ENCODE results near the gene PSME1. TPM values are rescaled to one million over a fixed set of nuclear protein-coding genes. Genes with fewer than 3 reads are reported as not detected.

The PSME1 gene
- polyA plus RNA-seq, 2 of the 4 experiments (the other 2 are of a cell fraction) = 83.6 to 124 TPM

- Histone ChIP-seq H3K4me3 (no peak overlapping the region; the same call in 2 of the 3 replicates), H3K4me1 (peaks cover 25% of the 10 kb centered on the region), H3K9me3 (no peaks in the 10 kb centered on the region), H3K4me2 (peak overlapping the region; percentile 92), H3K27ac (peak overlapping the region; percentile 86 to 91; a peak in 5 of 6 replicates)
- TF ChIP-seq EHMT2 (IDR thresholded peaks at IDR 0.05; ENCODE audit: low read depth) = no peak
- WGBS (ENCODE audit: missing lambda C conversion rate) = 87% methylated on average over 8 of the region's 8 CpGs
- DNase-seq (ENCODE audit: low read depth in 1 of 2, low spot score in 1 of 2) = no peak
- no peak for FAIRE-seq
- ATAC-seq = no peak
- CTCF ChIA-PET = interaction anchor here (0.8 to 7.0 kb wide), 14 partner anchors 8 to 126 kb away, joined by 3 to 168 read pairs (median 29); partner anchors contain the start of genes DCAF11, EMC9, NRL and PCK2
- POLR2A ChIA-PET = interaction anchor here (1.1 to 2.4 kb wide), 3 partner anchors 21 to 48 kb away, joined by 4 to 16 read pairs (median 13); partner anchors contain the start of genes DCAF11, EMC9, NRL and PSME1
These were observed 26.1 kb downstream of the PSME1 start for GRCh38 chr14:24162093-24162492.

GRCh38 chr14:24164518-24164991, 28.6 kb downstream of the PSME1 start:
- CTCF ChIA-PET = interaction anchor here (0.7 to 7.0 kb wide), 7 partner anchors 8 to 132 kb away, joined by 3 to 168 read pairs (median 4); partner anchors contain the start of genes EMC9, IPO4, MDP1 and PSME2
- TF ChIP-seq EHF (CRISPR knock-in tag; IDR thresholded peaks at IDR 0.05) (no peak), BHLHE40 (IDR thresholded peaks at IDR 0.05; ENCODE audit: low read depth, low read length) (no peak), MYC (IDR thresholded peaks at IDR 0.05; ENCODE audit: borderline replicate concordance, low read length) (no peak), RCOR1 (IDR thresholded peaks at IDR 0.05; ENCODE audit: low read depth, low read length) (no peak), USF2 (IDR thresholded peaks at IDR 0.05) (no peak), ZFP36 (IDR thresholded peaks at IDR 0.05; ENCODE audit: borderline replicate concordance, partially characterized antibody) (no peak)
- FAIRE-seq = no peak
- H3K9me3 ChIP-seq = no peaks in the 10 kb centered on the region
- no peak for ATAC-seq
- no peak overlapping the region for H3K4me2 ChIP-seq
- H3K4me3 ChIP-seq = no peak overlapping the region
- POLR2A ChIA-PET = interaction anchor here (0.6 kb wide), 1 partner anchor 158 kb away, joined by 5 read pairs; no protein-coding TSS in a partner anchor
- no peak for DNase-seq (ENCODE audit: low read depth in 1 of 2, low spot score in 1 of 2)
- WGBS (ENCODE audit: missing lambda C conversion rate) = 92% methylated on average over 6 of the region's 14 CpGs
- H3K27ac ChIP-seq = no peak overlapping the region
- peaks cover 25% of the 10 kb centered on the region for H3K4me1 ChIP-seq

GRCh38 chr14:24165785-24166184, 29.8 kb downstream of the PSME1 start:
- 88% methylated on average over 5 of the region's 5 CpGs for WGBS (ENCODE audit: missing lambda C conversion rate)
- Histone ChIP-seq H3K4me1 (peaks cover 14% of the 10 kb centered on the region), H3K4me2 (no peak overlapping the region), H3K4me3 (no peak overlapping the region), H3K9me3 (no peaks in the 10 kb centered on the region), H3K27ac (no peak overlapping the region)
- no peak for DNase-seq (ENCODE audit: low read depth in 1 of 2, low spot score in 1 of 2)
- ChIA-PET POLR2A (no interaction called here), CTCF (interaction anchor here (0.8 to 7.0 kb wide), 3 partner anchors 19 to 56 kb away, joined by 3 to 168 read pairs (median 6); partner anchors contain the start of genes EMC9, MDP1, PSME2 and RNF31)
- TF ChIP-seq EP300 (IDR thresholded peaks at IDR 0.05) (no peak), RAD21 (conservative IDR thresholded peaks at IDR 0.05 in 1 of 2, IDR thresholded peaks at IDR 0.05 in 1 of 2) (no peak), FOSB (CRISPR knock-in tag; IDR thresholded peaks at IDR 0.05) (no peak), CEBPB (IDR thresholded peaks at IDR 0.05) (no peak), GATA3 (IDR thresholded peaks at IDR 0.05; ENCODE audit: borderline replicate concordance) (no peak), ATOH8 (CRISPR knock-in tag; IDR thresholded peaks at IDR 0.05; ENCODE audit: low read depth) (no peak), KDM5A (IDR thresholded peaks at IDR 0.05) (no peak), CBX8 (IDR thresholded peaks at IDR 0.05) (no peak), TFCP2L1 (CRISPR knock-in tag; IDR thresholded peaks at IDR 0.05) (no peak), RARB (CRISPR knock-in tag; IDR thresholded peaks at IDR 0.05) (no peak), KDM1A (IDR thresholded peaks at IDR 0.05; ENCODE audit: low read depth) (no peak), RNF2 (IDR thresholded peaks at IDR 0.05; ENCODE audit: borderline replicate concordance, low read depth) (no peak), TP53 (CRISPR knock-in tag; IDR thresholded peaks at IDR 0.05) (no peak), HES2 (IDR thresholded peaks at IDR 0.05) (no peak), HMGXB4 (CRISPR knock-in tag; IDR thresholded peaks at IDR 0.05; ENCODE audit: borderline replicate concordance) (no peak)
- FAIRE-seq = no peak
- ATAC-seq = no peak

Measured in A549 (cell line).